Thymus (tissue), 11 donors: ENCODE measurements around the gene TRMT44. TPM values are rescaled to one million over a fixed set of nuclear protein-coding genes. Genes with fewer than 3 reads are reported as not detected.

Experiments used
- DNase-seq, 9 donors: peaks; one replicate each; pipeline ENCODE4 v3.0.0-alpha.2; 2013; ENCODE audit warnings: low spot score in 9 of 9, low read depth in 6 of 9, missing footprints in 1 of 9
- H3K27ac ChIP-seq, 2 donors: one replicate each; pipeline ENCODE4 v1.5.1; 2013; ENCODE audit warnings: control low read depth in 1 of 2, low read depth in 1 of 2, low read length in 1 of 2, mild to moderate bottlenecking in 1 of 2, moderate library complexity in 1 of 2
- H3K27me3 ChIP-seq, 2 donors: one replicate each; pipeline ENCODE4 v1.5.1; 2013; ENCODE audit warnings: low read length in 1 of 2; ENCODE audit not compliant: control insufficient read depth in 2 of 2, insufficient read depth in 1 of 2
- H3K36me3 ChIP-seq, 2 donors: one replicate each; pipeline ENCODE4 v1.5.1; 2013; ENCODE audit warnings: low read length in 1 of 2, mild to moderate bottlenecking in 1 of 2, moderate library complexity in 1 of 2; ENCODE audit not compliant: control insufficient read depth in 2 of 2, insufficient read depth in 2 of 2
- H3K4me1 ChIP-seq, 2 donors: one replicate each; pipeline ENCODE4 v1.5.1; 2013; ENCODE audit warnings: low read length in 2 of 2; ENCODE audit not compliant: control insufficient read depth in 2 of 2, insufficient read depth in 2 of 2
- H3K4me3 ChIP-seq, 2 donors: one replicate each; pipeline ENCODE4 v1.5.1; 2013; ENCODE audit warnings: low read length in 2 of 2, control low read depth in 1 of 2, mild to moderate bottlenecking in 1 of 2
- H3K9me3 ChIP-seq, 2 donors: one replicate each; pipeline ENCODE4 v1.5.1; 2013; ENCODE audit warnings: low read length in 1 of 2, mild to moderate bottlenecking in 1 of 2; ENCODE audit not compliant: control insufficient read depth in 2 of 2, insufficient read depth in 1 of 2
- WGBS: extraction: QIAGEN DNeasy Blood & Tissue Kit; methylation state at CpG from one replicate; pipeline ENCODE4 v1.1.7; 2013; 5-methylcytosine and 5-hydroxymethylcytosine counted together
- polyA plus RNA-seq: library from polyadenylated mRNA; stranded (reverse); fragments of 200-250 nt; gene quantifications from one replicate; pipeline ENCODE4 v1.2.3, GENCODE V29; 2013
- total RNA-seq: library from RNA; stranded (reverse); fragments of 120-200 nt; gene quantifications from one replicate; pipeline ENCODE4 v1.2.4, GENCODE V29; 2013
- donor health status: healthy.

Gene TRMT44
- total and polyA plus RNA-seq, 2 donors: 8.4 to 9.5 TPM

DNA sequence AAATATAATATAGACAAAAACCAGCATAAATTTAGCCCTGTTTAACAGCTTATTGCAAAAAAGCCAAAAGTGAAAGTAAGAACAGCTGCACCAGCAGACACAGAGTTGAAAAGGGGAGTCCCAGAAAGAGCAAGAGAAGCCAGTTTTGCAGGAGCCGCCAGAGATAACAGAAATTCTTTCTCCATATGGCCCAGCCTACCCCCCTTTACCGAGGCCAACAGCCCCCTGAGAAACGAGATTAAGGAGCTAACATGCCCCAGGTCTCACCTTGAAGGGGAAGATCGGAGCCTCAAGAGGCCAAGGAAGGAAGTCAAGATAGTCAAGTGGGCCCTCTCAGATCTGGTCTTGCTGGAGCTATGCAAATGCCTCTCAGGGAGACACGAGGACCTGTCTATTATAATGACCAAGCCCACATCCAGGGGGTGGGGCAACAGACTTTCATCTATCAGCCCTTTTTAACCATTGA is 4.9 kb upstream of the TRMT44 start:
- Histone ChIP-seq H3K36me3 (no peaks in the 10 kb centered on the region), H3K27me3 (no peaks in the 10 kb centered on the region), H3K9me3 (no peaks in the 10 kb centered on the region), H3K4me1 (peaks cover 20 to 39% of the 10 kb centered on the region in 2 donors), H3K27ac (peak overlapping the region; percentile 82 to 94), H3K4me3 (peak overlapping the region; percentile 35 to 42)
- 3% methylated on average over 5 of the region's 5 CpGs for WGBS
- DNase-seq: peak in 5 of 9 donors; percentile 25 to 67 (median 41)

DNA sequence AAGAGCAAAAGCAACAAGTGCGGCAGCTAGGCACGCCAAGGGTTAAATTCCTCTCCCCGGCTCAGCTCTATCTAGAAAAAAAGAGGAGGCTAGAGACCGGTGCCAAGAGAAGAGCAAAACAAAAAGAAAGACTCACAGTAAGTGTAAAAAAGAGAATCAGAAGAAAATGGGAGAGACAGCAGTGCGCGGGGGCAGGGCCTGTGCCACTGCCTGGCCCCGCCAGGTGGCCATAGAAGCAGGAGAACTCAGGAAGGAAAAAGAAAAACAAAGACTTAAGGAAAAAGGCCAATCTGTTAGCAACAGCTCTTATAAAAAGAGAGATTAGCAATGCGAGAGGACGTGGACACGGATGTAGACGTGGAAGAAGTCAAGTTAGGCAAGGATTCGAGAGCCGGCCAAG is 3.3 kb upstream of the TRMT44 start:
- Histone ChIP-seq H3K4me1 (peaks cover 31 to 48% of the 10 kb centered on the region in 2 donors), H3K9me3 (no peaks in the 10 kb centered on the region), H3K27ac (peak overlapping the region in 1 of 2 donors; percentile 62), H3K36me3 (no peaks in the 10 kb centered on the region), H3K4me3 (no peak overlapping the region), H3K27me3 (no peaks in the 10 kb centered on the region)
- DNase-seq: no peak
- 84% methylated on average over 13 of the region's 13 CpGs for WGBS

DNA sequence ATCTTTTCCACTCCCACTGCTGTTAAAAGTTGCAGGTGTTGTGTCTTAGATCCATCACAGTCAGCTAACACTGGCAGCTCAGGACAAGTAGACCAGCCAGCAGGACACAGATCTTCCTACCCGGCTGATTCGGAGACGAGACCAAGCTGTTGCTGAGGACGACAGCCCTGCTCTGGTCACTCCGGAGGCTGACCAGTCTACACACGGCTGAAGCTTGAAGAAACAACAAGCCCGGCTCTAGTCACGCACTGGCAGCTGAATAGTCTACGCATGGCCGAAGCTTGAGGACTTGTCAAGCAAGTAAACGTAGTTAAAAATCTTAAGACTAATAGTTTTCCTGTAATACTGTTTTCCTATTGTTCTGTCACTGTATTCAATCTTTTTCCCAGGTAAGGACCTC is 1.8 kb upstream of the TRMT44 start:
- DNase-seq: no peak
- Histone ChIP-seq H3K4me3 (no peak overlapping the region), H3K36me3 (no peaks in the 10 kb centered on the region), H3K9me3 (no peaks in the 10 kb centered on the region), H3K27me3 (no peaks in the 10 kb centered on the region), H3K27ac (no peak overlapping the region), H3K4me1 (peaks cover 35 to 56% of the 10 kb centered on the region in 2 donors)
- whole genome bisulfite sequencing: 97% methylated on average over 11 of the region's 11 CpGs

DNA sequence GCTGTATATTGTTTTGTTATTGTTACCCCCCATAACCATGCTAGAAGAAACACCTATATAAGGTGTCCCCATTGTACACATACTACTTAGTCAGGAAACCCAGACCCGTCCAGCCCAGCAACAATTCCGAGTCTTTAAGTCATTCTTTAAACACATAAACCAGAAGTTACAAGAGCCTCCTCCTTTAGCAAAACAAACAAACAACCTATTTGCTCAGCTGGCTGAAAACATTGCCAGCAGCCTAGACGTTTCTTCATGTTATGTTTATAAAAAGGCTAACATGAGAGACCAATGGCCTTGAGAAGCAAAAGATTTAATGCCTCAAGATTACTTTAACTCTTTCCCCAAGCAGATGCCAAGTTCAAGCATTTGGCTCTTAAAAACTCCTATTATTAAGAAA is 1.4 kb upstream of the TRMT44 start:
- 95% methylated on average over 3 of the region's 3 CpGs for WGBS
- no peaks in the 10 kb centered on the region for H3K36me3 ChIP-seq
- H3K4me3 ChIP-seq: no peak overlapping the region
- no peaks in the 10 kb centered on the region for H3K27me3 ChIP-seq
- no peak for DNase-seq
- H3K4me1 ChIP-seq: peaks cover 35 to 55% of the 10 kb centered on the region in 2 donors
- no peak overlapping the region for H3K27ac ChIP-seq
- no peaks in the 10 kb centered on the region for H3K9me3 ChIP-seq

DNA sequence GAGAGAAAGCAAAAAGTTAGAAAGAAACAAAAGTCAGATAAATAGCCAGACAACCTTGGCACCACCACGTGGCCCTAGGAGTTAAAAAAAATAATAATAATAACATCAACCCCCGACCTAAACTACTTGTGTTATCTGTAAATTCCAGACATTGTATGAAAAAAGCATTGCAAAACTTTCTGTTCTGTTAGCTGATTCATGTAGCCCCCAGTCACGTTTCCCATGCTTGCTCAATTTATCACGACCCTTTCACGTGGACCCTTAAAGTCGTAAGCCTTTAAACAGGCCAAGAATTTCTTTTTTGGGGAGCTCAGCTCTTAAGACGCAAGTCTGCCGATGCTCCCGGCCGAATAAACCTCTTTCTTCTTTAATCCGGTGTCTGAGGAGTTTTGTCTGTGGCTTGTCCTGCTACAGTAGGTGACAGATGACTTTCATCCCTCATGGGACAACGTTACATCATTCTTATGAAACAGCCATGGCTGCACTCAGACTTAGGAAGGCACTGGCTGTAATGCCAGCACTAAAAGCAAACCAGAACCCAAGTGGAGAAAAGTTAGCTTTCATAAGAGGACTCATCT is 574 bp upstream of the TRMT44 start:
- 47% methylated on average over 12 of the region's 12 CpGs for WGBS
- H3K4me1 ChIP-seq: peaks cover 33 to 51% of the 10 kb centered on the region in 2 donors
- H3K27me3 ChIP-seq: no peaks in the 10 kb centered on the region
- peak overlapping the region; percentile 67 to 73 for H3K4me3 ChIP-seq
- DNase-seq: peak in 3 of 9 donors; percentile 11 to 27 (median 25)
- peak overlapping the region; percentile 94 for H3K27ac ChIP-seq
- no peaks in the 10 kb centered on the region for H3K9me3 ChIP-seq
- H3K36me3 ChIP-seq: no peaks in the 10 kb centered on the region

DNA sequence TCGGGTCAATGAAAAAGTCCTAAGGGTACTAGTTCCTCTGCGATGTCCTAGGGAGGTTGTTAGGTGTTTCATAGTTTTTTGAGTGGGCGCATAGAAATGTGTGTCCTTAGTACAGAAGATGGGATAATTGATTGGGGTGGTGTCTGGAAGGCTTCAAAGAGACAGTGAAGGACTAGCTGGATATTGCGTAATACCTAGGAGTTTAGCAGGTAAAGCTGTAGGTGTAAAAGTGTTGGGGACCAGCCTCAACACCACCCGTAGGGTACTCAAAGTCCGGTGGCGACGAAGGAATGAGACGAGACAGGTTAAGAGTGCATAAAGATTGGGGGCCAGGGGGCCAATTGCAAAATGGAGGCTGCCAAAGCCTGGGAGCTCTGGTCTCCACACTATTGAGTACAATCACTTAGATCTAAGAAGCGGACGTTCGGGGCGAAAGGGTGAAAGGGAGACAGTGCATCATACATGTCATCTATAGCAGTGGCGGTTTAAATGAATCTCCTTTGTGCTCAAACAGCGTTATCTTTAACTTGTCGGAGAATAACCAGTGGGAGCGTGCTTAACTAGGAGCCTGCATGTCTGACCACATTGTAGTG is 1.0 kb downstream of the TRMT44 start:
- peaks cover 0 to 4% of the 10 kb centered on the region in 2 donors for H3K36me3 ChIP-seq
- H3K9me3 ChIP-seq: no peaks in the 10 kb centered on the region
- no peaks in the 10 kb centered on the region for H3K27me3 ChIP-seq
- peaks cover 25 to 35% of the 10 kb centered on the region in 2 donors for H3K4me1 ChIP-seq
- DNase-seq: no peak
- no peak overlapping the region for H3K27ac ChIP-seq
- 69% methylated on average over 17 of the region's 17 CpGs for WGBS
- peak overlapping the region; percentile 67 to 73 for H3K4me3 ChIP-seq

DNA sequence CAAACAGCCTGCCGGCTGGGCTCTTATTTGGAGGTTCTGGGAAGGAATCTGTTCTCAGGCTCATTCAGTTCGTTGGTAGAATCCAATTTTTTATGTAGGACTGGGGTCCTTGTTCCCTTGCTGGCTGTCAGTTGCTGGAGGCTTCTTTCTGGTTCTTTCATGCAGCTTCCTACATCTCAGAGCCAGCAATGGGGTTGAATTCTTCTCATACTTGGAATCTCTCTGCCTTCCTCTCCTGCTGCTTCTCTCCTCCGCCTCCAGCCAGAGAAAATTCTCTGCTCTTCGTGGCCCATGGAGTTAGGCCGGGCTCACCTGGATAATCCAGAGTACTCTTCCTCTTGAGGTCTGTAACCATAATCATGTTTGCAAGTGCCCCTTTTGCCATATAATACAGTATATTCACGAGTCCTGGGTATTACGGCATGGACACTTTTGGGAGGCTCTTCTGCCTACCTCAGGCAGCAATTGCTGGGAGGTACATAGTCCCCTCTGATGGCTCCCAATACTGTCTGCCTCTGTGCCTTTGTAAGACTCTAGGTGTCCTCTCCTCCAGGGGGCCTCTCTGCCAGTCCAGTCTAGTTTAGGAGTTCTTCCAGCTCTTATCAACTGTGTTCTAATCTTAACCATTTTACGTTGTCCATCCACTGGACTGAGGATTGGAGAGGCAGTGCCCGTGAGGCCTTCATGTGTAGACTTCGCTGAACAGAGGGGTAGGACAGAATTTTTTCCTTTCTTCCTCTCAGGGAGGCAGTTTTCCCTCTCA is 2.2 kb downstream of the TRMT44 start:
- WGBS: 95% methylated on average over 10 of the region's 10 CpGs
- Histone ChIP-seq H3K27me3 (no peaks in the 10 kb centered on the region), H3K9me3 (no peaks in the 10 kb centered on the region), H3K4me3 (no peak overlapping the region), H3K36me3 (peaks cover 2 to 13% of the 10 kb centered on the region in 2 donors), H3K4me1 (peaks cover 18 to 25% of the 10 kb centered on the region in 2 donors), H3K27ac (no peak overlapping the region)
- DNase-seq: no peak

DNA sequence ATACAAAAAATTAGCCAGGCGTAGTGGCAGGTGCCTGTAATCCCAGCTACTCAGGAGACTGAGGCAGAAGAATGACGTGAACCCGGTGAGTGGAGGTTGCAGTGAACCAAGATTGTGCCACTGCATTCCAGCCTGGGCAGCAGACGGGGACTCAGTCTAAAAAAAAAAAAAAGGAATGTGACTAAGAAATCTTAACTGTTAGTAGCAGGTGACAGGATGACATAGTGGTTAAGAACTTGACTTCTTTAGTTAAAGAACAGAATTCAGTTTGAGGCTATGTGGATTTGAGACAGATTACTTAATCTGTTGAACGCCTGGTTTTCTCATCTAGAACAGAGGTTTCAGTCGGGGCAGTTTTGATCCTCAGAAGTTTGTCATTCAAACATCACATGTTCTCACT is 3.2 kb downstream of the TRMT44 start:
- Histone ChIP-seq H3K36me3 (peaks cover 9 to 19% of the 10 kb centered on the region in 2 donors), H3K9me3 (no peaks in the 10 kb centered on the region), H3K27ac (no peak overlapping the region), H3K4me1 (peaks cover 18 to 22% of the 10 kb centered on the region in 2 donors), H3K4me3 (no peak overlapping the region), H3K27me3 (no peaks in the 10 kb centered on the region)
- 98% methylated on average over 6 of the region's 6 CpGs for WGBS
- DNase-seq: no peak

DNA sequence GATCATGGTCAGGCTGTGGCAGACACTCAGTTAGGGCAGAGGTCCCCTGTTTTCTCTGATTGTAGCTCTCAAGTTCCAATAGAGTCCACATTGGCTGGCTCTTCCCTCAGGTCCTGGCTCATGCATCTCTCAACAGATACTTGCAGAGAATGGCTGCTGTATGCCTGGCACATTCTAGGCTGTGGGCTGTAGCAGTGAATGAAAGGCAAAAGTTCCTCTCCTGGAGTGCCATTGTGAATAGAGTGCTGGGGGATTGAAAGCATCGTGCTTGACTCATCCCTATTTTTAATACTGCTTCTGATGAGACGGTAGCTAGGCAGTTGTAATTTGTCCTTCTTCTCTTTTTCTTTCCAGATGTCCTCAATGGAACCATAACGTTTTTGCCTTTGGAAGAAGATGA is 5.5 kb downstream of the TRMT44 start:
- no peak for DNase-seq
- 94% methylated on average over 3 of the region's 3 CpGs for WGBS
- peaks cover 15 to 17% of the 10 kb centered on the region in 2 donors for H3K4me1 ChIP-seq
- peaks cover 20 to 29% of the 10 kb centered on the region in 2 donors for H3K36me3 ChIP-seq
- H3K4me3 ChIP-seq: no peak overlapping the region
- no peaks in the 10 kb centered on the region for H3K27me3 ChIP-seq
- H3K9me3 ChIP-seq: no peaks in the 10 kb centered on the region
- no peak overlapping the region for H3K27ac ChIP-seq
